D721Med (cell line): ENCODE results near the gene CIB2.

Experiments used
- DNase-seq: peaks from one replicate; pipeline ENCODE4 v3.0.0; 2011; ENCODE audit warnings: low spot score; ENCODE audit not compliant: insufficient read length
- FAIRE-seq: peaks from 2 replicates; lab custom pipeline; 2011; peaks lifted over from hg19 to GRCh38; lab: Jason Lieb, UNC
- CTCF ChIP-seq: IDR thresholded peaks from 2 replicates; pipeline ENCODE4 v1.5.1; 2012; ENCODE audit warnings: mild to moderate bottlenecking, control low read depth; ENCODE audit not compliant: insufficient read depth; ENCODE audit errors: missing control alignments

The CIB2 gene

DNA sequence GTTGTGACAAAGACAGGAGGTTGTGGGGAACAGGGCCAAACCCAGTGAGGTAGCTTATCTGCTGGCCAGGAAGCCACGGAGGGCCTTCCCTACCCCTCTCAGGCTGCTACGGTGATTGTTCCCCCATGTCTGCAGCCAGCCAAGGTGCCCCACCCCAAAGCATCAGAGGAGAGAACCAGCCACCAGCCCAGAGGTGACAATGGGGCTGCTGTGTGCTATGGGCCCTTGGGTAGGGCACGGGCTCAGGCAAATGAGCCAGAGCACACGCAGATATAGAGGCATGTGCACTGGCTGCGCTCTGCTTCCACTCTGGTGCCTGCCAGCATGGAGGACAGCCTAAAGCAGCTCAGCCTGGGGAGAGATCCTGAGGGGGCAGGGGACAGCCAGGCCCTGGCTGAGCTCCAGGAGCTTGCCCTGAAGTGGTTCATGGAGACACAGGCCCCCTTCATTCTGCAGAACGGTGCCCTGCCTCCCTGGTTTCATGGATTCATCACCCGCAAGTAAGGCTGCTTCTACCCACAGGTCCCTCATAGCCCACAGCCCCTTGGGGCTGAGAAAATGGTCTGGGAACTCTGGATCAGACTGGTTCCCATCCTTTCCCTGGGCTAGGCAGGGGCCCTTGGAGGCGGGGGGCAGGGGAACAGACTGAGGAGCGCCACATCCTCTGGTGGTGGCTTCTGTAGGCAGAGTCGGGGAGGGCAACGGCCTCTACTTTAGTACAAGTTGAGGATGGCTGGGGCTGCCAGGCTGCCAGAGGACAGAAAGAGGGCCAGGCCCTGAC lies 38.8 kb downstream of the CIB2 start, which contains the start of gene SH2D7:
Gene SH2D7, plus strand, starts transcription at position 301 of the 781 bp plus-strand sequence. Its CDS starts 24 bp downstream, at position 325.
- no peak for FAIRE-seq
- no peak for TF ChIP-seq CTCF
- DNase-seq, result no peak

DNA sequence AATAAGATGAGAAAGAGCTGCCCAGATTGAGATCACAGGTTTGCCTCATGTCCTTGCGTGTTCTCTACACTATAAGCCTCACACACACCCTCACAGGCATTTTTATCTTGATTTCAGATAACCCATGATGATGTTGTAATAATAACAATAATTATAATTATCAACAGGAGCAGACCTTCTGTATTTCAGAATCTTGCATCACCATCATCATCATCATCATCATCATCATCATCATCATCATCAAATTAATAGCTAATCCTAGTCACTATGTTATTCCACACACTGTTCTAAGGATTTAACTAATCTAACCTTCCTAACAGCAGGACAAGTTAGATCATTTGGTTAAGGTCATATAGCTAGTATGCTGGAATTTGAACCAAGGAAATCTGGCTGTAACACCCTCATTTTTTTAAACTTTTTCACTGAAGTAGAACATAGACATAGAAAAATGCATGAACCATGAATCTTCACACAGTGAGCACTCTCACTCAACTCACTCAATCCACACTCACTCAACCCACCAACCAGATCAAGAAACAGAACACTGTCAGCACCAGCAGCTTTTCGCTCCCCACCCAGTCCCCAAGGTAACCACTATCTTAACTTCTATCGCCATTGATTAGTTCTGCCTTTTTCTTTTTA lies 40.7 kb downstream of the CIB2 start:
- no peak for TF ChIP-seq CTCF
- DNase-seq (no peak), FAIRE-seq (no peak)

- no peak for TF ChIP-seq CTCF
- FAIRE-seq (no peak), DNase-seq (no peak)
Measured at GRCh38 chr15:78088773-78089080, 42.5 kb downstream of the CIB2 start.

DNA sequence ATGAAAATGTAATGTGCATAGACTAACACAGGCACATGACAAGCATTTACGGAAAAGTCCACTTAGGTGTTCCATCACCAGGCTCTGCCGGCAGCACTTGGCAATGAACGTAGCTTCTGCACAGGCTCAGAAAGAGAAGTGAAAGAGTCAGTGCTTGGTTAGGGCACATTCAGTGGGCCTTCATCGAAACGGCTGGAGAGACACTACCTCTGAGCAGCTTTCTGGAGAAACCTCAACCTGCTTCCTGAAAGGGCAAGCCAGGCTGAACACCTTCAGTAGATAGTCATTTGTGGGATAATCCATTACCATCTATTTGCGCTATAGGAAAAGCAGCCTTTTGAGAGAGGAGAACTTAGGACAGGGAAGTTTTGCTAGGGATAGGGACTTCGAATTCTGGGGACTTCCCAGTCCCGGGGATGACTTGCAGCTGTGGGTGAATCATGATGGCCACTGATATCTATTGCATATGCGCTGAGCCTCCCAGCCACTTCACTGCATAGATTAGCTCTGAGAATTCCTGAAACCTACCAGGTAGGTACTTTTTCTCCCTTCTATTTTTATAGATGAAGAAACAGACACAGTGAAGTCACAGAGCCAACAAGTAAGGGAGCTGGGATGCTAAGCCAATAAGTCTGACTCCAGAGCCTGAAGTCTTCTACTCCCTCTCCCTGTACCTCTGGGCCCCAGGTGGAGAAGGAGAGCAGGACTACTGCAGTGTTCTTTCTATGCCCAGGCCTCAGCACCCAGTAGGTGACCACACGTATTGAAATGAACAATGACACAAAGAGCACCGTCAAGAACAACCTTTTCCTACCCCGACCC lies 43.1 kb downstream of the CIB2 start:
- no peak for DNase-seq
- no peak for FAIRE-seq
- TF ChIP-seq CTCF, result no peak

- no peak for TF ChIP-seq CTCF
- DNase-seq (no peak), FAIRE-seq (no peak)
Measured at GRCh38 chr15:78085928-78086327, 45.3 kb downstream of the CIB2 start.

GRCh38 chr15:78084449-78084750 lies 46.8 kb downstream of the CIB2 start:
- DNase-seq, result no peak
- FAIRE-seq, result no peak
- TF ChIP-seq CTCF, result no peak
